GM15510 (cell line): ENCODE measurements around the gene WASF3.

Experiments used
- POLR2A ChIP-seq: IDR thresholded peaks from 3 replicates; pipeline ENCODE4 v1.6.1; 2011; ENCODE audit warnings: borderline replicate concordance; ENCODE audit not compliant: insufficient read length; ENCODE audit errors: extremely low read depth

WASF3 gene

DNA sequence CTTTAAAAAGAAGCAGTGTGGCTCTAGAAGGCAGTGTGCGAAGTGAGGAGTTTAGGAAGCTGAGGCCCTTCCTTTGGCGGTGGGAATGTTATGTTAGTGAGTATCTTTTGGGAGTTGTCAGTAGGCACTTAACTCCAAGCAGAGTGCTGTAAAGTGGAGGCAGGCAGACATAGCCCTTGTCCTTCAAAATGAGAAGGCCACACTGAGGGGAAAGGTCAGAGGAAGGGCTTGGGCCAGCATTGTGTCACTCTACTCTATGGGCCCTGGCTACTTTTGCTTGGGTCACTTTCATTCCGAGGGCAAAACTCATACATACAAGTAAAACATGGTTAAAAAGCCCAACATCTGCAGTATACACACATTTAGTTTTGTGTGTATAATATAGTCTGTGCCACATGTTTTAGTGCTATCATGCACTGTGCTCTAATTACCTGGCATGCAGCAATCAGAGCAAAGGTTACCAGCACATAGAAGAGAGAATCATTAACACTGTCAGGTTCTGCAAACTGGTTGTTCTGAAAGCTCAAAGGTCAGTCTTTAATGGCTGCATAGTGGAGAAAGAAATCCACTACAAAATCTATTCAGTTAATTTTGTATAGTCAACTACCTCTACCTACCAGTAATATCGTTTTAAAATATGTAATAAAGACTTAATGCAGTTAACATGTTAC is 64.4 kb downstream of the WASF3 start:
- no peak for TF ChIP-seq POLR2A

DNA sequence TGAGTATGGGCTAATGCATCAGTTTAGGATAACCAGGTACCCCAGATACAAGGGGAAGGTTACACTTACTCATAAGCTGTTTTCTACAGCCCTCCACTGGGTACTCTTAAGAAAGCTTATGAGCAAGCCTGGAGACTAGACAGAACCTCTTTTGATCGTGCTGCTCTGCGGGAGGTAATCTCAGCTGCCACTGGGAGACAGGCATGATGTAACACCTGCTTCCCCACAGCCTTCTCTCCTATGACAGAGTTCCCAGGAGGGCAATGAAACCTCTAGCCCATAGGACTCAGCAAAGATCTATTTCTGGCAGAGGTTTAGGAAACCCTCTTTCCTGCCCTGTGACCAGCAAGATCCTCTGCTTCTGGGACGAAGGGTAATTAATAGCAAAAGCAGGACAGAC is 65.6 kb downstream of the WASF3 start:
- no peak for TF ChIP-seq POLR2A

DNA sequence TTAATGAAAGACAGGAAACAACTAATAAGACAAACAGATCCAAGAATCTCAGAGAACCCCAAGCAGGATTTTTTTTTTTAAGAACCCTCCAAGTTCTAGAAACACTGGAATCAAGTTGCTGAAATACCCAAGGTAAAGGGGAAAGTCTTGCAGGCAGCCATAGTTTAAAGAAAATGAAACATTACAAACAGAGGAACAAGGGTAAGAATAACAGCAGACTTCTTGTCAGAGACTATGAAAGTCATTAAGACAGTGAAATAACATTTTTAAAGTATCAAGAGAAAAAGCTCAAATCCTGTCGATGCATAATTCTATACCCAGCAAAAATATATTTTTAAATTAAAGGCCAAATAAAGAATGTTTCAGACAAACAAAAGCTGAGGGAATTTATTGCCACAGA is 67.1 kb downstream of the WASF3 start:
- no peak for TF ChIP-seq POLR2A

DNA sequence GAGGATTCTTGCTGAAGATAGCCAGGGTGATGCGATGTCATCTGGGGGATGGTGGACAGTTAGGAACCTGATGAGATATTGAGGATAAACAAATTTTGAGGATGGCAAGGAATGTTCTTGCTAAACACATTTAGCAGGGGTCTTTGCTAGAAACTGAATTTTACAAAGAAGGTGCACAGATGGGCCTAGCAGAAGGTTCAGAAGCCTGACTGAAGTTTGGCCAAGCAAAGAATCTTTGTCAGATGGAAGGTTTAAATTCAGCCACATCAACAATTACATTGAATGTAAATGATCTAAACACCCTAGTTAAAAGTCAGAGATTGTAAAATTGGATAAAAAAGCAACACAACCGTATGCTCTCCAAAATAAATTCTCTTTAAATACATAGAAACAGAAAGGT is 68.8 kb downstream of the WASF3 start:
- TF ChIP-seq POLR2A: no peak

- TF ChIP-seq POLR2A: no peak
These were observed 71.2 kb downstream of the WASF3 start for GRCh38 chr13:26628706-26629105.

DNA sequence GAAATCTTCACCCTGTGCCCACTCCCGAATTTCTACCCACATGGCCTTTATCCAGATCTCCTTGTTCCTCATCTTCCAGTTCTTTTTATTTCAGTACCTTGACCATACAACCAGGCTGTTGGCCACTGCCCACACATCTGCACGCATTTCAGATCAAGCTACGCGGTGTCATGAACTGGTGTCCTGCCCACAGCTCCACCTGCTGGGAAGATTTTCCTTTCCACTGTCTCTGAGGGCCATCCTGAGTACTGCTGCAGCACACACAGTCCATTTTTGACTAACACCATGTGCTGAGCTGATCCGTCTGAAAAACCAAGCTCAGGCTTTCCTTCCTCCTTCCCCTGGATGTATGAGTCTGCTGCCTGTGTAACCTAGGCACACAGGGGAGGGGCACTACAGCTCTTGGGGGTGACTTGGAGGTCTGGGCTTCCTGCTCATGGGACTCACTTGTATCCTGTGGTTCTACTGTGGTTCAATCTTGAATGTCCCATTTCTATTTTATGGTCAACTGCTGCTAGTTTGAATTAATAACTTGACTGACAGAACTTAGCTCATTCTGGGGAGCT is 71.9 kb downstream of the WASF3 start:
- no peak for TF ChIP-seq POLR2A

DNA sequence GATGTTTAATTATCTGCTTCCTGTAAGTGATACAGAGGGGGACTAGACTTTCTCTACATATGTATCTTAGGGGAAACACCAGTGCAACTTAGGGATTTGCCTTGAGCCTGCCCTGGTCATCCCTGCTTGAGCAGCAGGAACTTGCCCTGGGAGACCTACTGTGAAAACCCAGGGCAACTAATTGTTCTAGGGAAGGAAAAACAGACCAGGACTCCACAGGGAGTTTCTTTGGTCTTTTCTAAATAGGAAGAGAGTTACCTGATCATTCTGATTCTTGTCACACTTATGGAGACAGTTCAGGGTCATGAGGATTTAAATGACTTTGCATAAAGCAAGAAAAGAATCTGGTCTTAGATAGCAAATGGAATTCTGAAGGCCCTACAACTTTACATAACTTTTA is 89.1 kb downstream of the WASF3 start:
- no peak for TF ChIP-seq POLR2A

DNA sequence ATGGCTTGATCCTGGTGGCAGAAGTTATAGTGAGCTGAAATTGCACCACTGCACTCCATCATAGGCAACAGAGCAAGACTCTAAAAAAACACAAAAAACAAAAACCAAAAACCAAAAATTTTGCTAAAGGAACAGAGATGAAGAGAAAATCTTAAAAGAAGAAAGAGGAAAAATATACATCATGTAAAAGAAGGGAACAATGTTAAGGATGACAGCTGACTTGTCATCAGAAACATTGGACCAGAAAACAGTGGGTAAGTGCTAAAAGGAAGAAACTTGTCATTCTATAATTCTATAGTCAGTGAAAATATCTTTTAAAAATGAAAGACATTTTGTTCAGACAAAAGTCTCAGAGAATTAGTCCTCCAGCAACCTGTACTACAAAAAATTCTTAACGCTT is 93.8 kb downstream of the WASF3 start:
- TF ChIP-seq POLR2A: no peak

DNA sequence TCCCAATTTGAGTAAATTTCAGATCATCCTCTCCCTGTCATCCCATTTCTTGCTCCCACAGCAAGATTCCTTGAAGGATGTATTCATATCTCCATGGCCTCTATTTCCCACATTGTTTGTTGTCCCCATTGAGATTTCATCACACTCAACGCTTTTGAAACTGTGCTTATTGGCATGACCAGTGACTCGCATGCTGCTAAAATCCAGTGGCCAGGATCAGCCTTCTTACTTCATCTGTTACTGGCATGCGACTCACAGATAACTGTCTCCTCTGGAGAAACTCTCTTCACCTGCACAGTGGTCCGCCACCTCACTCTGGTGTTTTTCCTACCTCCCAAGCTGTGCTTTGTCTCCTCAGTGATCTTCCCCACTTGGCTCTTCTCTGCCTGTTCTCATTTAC is 95.8 kb downstream of the WASF3 start:
- no peak for TF ChIP-seq POLR2A

GRCh38 chr13:26653842-26654241 is 96.4 kb downstream of the WASF3 start:
- no peak for TF ChIP-seq POLR2A

DNA sequence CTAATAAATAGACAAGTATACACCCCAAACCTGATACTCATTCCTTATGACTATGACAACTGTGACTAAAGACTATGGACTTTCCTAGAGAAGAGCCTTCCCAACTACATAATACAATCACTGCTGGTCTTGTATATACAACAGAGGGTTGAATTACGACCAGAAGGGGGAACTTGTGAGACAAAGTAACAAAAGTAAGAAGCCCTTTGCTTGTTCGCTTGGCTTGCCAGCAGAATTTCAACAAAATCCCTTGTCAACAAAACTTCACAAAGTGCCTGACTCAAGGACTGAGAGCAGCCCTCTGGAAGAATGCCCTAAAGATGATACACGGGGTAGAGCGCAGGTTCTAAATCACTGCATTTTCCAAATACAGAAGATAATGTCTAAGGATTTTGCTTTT is 99.4 kb downstream of the WASF3 start:
- TF ChIP-seq POLR2A: no peak

DNA sequence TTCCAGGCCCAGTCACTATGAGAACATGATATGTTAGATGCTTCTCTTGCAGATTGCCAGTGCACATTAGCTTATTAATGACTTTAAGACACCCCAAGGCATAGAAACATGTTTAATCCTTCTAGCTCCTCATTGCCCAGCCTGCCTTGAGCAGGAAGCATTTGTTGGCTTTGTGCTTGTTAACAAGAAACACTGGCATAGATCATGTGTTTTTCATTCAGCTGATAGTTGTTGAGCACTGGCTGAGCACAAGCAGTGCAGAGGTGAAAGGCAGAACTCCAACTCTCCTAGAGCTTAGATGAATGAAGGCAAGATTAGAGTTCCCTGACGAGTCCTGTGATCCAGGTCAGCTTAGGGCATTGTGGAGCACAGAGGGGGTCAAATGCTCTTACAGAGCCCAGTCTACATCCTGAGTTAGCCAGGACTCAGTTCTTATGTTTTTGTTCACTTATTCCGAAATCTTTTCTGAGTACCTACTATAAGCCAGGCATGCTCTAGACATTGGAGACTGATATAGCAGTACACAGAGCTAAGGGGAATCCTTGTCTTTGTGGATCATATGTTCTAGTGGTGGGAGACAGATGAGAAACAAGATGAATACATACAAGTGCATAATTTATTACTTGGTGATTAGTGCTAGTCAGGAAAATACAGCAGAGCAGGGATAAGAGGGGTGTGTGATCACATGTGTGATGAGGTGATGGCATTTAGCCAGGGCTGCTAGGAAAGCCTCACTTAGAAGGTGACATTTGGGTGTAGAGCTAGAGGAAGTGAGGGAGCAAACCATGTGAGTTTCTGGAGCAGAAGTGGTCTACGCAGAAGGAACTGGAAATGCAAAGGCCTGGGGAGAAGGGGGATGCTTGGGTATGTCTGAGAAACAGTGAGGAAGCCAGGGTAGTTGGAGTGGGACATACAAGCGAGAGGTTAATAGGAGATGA is 101.2 kb downstream of the WASF3 start:
- TF ChIP-seq POLR2A: no peak

- no peak for TF ChIP-seq POLR2A
These were observed 102.7 kb downstream of the WASF3 start for GRCh38 chr13:26660185-26660584.

DNA sequence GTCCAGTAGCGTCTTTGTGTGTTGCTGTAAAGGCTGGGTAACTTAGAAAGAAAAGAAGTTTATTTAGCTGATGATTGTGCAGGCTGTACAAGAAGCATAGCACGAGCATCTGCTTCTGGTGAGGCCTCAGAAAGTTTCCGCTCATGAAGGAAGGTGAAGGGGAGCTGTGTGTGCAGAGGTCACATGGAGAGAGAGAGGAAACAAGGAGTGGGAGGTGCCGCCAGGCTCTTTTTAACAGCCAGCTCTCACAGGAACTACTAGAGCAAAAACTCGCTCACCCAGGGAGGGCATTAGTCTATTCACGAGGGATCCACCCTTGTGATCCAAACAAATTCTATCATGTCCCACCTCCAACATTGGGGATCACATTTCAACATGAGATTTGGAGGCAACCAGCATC is 103.3 kb downstream of the WASF3 start:
- no peak for TF ChIP-seq POLR2A

- no peak for TF ChIP-seq POLR2A
These were observed 106.3 kb downstream of the WASF3 start for GRCh38 chr13:26663791-26664190.

DNA sequence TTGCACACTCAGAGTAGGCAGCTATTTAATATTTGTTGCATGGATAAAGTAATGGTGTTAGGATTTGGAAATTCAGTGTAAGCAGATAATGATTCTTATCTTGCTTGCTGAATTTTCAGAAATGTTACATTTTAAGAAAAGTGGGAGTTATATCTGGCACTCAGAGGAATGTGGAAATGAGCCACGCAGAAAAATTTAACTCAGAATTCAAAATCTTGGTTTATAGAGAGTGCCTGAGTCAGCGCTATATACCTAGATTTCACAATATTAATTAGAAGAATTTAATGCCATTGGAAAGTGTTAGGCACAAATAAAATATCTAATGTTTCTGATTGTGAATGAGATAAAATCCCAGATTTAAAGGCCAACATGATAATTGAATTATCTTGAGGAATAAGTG is 106.8 kb downstream of the WASF3 start:
- no peak for TF ChIP-seq POLR2A

GRCh38 chr13:26664876-26665275 is 107.4 kb downstream of the WASF3 start:
- no peak for TF ChIP-seq POLR2A
